SH-SY5Y (cell line): Measurements from ENCODE around the gene WAPL.

Experiments
- GATA2 ChIP-seq: IDR thresholded peaks from 2 replicates; pipeline ENCODE4 v1.6.1; 2011; ENCODE audit warnings: mild to moderate bottlenecking, low read depth, low read length
- GATA3 ChIP-seq: IDR thresholded peaks from 2 replicates; pipeline ENCODE4 v1.6.1; 2011; ENCODE audit warnings: low read depth, mild to moderate bottlenecking, low read length, moderate library complexity

DNA sequence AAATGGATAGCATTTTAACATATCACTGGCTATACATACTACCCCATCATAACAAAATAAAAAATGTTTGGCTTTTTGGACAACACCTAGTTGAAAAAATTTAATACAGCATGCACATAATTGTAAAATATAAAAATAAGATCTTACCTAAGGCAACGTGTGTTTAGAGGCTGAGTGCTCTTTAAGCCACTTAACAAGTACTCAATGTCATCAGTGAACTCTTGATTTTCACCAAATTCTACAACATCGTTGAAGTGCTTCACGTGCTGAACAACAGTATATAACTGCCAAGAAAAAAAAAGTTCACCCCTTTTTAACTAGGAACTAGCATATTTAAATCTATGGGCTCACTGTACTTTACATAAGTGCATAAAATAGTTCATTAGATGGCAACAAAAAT is 49.5 kb downstream of the WAPL start:
- TF ChIP-seq GATA3 (no peak), GATA2 (no peak)
